Stimulated activated CD8-positive, alpha-beta memory T cell treated with anti-CD3 and anti-CD28 coated beads, Interleukin-4, amount 100 ng/mL, for 48 hours (primary cell): ENCODE measurements around the gene RERE.

ENCODE experiments used
- DNase-seq: peaks from one replicate; pipeline ENCODE4 v3.0.0-alpha.2; 2020

Gene RERE

DNA sequence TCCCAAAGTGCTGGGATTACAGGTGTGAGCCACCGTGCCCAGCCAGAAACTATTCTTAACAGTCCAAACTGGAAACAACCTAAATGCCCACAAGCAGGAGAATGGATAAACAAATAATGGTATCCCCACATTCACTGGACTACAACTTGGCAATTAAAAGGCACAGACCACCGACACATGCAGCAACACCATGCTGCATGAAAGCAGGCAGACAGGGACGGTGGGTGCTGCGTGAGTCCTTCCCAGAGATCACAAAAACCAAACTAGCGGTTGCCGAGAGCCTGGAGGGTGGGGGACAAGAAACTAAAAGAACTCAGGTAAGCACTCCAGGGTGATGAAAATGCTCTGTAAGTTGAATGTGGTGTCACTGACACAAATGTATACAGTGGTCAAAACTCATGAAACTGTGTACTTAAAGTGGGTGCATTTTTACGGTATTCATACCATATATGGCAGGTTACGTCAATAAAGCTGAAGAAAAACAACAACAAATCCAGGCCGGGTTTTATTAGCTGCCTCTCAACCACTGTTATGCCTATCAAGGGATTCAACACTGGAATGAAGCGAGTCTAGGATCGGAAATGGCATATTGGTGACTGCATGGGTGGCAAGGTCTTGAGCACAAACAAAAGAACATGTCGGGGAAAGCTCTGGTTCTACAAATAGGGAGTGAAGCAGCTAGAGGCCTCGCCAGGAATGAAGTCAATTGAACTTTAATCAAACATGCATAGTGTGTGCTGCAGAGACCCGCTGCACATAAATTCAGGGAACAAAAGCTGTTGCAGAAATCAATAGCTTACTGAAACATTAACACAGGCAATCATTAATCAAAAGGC is 447.2 kb downstream of the RERE start:
- no peak for DNase-seq

GRCh38 chr1:8368956-8369639 is 448.3 kb downstream of the RERE start:
- no peak for DNase-seq

DNA sequence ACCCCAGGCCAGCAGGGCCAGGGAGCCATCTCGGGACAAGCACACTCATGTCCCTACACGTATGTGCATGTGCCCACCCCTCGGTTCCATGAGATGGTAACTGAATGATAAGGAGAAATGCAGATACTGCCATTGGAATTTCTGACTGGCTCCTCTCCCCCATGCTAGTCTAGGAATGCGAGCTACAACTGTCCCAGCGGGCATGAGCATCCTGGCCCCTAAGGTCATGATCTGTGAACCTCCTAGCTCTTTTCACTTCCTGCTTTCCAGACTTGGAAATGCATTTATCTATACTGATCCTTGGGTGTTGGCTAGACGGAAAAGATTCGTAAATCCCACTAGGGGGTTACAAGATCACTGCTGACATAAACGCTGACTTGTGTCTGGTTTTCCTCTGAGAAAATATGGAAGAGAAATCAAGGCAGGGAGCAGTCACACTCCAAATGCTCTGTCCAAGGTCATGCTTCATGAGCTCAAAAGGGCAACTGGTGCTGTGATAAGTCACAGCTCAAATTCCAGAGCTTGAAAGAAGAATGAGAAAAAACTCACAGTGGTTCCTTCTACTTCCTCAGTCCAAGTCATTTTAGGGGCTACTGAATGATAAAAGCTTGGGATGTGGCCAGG is 449.8 kb downstream of the RERE start:
- DNase-seq = no peak

DNA sequence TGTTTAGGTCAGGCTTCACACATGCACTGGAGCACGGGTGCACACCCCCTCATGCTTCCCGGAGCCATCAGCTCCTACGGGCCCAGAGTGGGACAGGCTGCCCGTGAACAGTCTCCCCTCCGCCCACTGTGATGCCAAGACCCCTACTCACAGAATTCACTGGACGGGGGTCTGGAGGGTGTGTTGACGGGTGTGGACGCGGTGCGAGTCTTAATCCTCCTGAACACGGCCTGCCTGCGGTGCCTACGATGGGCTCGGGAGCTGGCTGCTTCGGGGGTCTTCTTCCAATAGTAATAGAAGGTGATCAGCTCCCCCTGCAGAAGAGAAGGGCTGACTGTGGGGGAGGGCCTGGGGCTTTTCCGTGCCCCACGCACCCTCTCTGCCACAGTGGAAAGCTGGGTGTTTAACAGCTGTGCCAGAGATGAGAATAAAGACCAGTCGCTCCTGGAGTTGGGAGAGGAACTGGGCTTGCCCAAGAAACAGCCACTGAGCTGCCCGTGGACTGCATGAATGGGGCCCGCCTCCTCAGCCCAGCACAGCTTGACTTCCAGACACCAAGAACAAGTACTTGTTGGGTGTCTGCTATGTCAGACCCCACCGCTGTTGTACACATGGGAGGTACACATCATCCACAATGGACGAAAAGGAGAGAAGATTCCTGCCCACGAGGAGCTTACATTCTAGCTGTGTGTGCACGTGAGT is 451.6 kb downstream of the RERE start:
- no peak for DNase-seq

GRCh38 chr1:8364528-8365442 is 452.7 kb downstream of the RERE start:
- DNase-seq = no peak

GRCh38 chr1:8363767-8364301 is 453.6 kb downstream of the RERE start:
- DNase-seq = no peak

- DNase-seq = no peak
Observed at GRCh38 chr1:8363186-8363766, 454.2 kb downstream of the RERE start.

DNA sequence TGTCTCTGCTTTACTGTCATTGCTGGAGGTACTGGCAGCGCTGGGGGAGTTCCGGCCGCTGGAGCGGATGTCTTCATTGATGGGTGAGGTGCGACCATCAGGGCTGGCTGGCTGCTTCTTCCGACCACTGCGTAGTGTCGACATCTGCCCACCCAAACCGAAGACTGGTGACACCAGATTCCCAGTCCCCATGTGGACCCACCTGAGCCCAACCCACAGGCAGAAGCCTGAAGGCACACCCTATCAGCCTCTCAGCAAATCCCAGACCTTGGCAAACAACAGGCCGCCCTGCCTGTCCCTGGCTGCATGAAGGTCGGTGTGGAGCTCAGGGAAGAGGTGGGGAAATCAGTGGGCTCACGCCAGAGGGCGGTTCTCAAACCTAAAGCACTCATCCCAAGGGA is 454.7 kb downstream of the RERE start:
- no peak for DNase-seq

DNA sequence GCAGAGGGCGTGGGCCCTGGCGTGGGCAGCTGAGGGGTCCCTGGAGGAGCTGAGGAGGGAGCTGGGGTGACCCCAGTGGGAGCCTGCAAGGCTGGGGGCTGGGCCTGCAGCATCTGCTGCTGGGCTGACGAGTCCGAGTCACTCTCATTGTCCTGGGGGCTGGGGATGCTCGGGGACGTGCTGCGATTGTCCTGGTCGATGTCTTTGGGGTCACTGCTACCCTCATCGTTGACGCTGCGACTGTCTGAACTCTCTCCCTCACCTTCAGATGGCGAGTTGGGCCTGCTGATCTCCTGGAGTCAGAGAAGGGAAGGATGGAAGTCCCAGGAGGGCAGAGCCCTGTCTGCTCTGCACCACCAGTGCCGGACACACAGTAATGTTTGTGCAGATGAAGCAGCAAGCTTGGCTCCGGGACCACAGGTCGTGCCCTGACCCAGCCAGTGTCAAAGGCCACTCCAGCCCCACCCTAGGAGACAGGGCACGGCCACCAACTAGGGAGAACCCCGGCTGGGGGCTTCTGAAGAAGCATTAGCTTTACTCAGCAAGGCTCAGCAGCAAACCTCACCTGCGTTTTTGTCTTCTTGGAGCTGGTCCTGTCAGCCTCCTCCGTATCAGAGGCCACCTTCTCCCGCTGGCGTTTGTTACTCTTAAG is 456.1 kb downstream of the RERE start:
- no peak for DNase-seq

- no peak for DNase-seq
Observed at GRCh38 chr1:8360493-8361197, 456.8 kb downstream of the RERE start.

DNA sequence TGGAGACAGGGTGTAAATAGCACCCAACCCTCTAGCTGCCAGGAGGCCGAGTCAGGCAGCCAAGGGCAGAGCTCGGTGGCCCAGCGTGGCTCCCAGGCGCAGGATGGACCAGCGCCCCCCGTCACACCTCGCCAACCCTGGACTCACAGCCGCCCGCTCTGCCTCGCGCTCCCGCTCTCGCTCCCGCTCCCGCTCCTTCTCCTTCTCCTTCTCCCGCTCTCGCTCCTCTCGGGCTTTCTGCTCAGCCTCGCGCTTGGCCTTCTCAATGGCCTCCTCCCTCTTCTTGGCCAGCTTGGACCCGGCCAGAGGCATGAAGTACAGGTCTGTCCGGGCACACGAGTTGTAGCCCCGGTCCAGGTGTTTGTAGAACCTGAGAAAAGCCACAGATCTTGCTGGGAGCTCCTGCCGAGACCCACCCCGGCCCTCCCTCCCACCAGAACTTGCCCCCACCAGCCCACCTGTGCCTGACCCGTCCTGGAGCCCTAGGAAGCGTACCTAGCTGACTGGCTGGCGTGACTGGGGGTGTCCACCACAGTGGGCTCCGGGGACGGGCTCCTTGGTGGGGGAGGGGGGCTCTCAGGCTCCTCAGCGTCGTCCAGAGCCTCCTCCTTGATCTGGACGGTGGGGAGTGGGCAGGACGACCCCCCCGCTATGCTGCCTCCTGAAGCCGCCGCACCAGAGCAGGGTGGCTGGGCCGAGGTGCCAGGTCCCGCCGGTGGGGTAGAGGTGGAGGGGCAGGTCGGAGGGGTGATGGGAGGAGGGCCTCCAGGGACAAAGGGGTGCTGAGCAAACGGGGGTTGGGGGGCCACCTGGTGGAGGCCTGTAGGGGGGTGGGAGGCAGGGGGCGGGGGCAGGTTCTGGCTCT is 457.6 kb downstream of the RERE start:
- no peak for DNase-seq

DNA sequence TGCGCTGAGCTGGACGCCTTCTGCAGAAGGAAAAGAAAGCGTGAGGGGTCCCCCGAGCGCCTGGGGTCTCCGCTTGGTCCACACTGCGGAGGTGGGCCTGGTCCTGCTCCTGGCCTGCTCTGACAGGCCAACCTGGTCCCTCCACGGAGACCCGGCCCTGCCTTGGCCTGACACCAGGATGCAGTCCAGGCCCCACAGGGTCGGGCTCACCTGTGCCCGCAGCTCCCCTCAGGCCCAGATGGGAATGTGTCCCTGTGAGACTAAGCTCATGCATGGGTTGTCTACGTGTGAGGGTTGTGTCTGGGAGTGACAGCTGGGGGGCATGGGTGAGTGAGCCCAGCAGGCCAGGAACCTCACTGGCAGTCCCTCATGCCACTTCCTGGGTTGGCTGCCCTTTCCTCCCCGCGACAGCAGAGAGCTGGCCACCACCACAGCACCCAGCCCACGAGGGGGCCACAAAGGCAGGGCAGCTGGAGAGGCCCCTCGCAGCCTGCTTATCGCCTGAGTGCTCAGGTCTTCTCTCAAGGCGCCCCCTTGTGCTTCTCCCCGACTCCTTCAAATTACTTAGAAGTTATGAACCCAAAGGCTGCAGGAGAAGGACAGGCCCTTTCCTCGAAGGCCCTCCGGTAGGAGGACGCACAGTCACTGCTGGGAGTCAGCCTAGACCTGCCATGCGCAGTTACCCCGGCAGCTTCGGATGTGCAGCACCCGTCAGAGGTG is 458.4 kb downstream of the RERE start:
- DNase-seq = no peak

GRCh38 chr1:8358241-8358896 is 459.1 kb downstream of the RERE start:
- no peak for DNase-seq

DNA sequence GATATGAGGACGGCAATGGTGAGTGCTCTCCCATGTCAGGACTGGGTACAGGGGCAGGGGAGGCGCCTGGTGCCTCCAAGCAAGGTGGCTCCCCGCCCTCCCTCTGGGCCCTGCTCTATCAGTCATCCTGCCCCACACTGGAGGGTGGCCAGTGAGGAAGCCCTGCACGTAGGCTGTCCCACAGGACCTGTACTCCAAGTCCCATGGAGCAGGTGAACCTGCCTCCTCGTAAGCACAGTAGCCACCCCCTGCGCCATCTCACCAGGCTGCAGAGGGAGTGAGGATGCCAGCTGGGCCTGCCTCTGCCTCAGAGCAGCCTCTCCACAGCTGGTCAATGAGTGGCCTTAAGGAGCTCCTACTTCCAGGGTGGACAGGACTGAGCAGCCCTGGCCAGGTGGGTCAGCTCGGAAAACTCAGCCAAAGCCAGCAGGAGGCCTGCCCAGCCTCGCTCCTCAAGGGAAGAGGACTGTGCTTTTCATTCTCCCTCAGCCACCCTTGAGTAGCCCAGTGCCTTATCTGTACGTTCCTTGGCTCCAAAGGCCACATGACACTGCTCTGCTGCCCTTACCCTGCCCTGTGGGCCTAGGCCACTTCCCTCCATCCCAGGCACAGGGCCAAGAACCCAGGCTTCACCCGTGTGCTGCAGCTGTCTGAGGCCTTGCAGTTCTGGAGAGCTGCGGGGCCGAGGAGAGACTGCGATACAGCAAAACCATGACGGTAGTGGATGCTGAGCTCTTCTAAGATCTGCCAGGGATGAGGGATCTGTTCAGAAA is 459.9 kb downstream of the RERE start:
- DNase-seq = no peak

GRCh38 chr1:8356256-8357209 is 460.9 kb downstream of the RERE start:
- DNase-seq = no peak
